Measurements from ENCODE around the gene FUT2. TPM values are rescaled to one million over a fixed set of nuclear protein-coding genes. Genes with fewer than 3 reads are reported as not detected.

The FUT2 gene
- total RNA-seq, 1 donor from 2014 or later = 1.5 TPM

GRCh38 chr19:48713041-48713863 is 17.5 kb downstream of the FUT2 start:
- no peak for TF ChIP-seq CTCF (IDR thresholded peaks at IDR 0.05; ENCODE audit: unreplicated experiment)
- Mint-ChIP-seq H3K27me3 (ENCODE audit: unreplicated experiment) (peaks cover 16% of the 10 kb centered on the region), H3K4me3 (ENCODE audit: unreplicated experiment) (peak overlapping the region; percentile 86), H3K36me3 (ENCODE audit: low read depth, unreplicated experiment) (peaks cover 4% of the 10 kb centered on the region), H3K27ac (ENCODE audit: unreplicated experiment) (no peak overlapping the region), H3K9me3 (ENCODE audit: unreplicated experiment) (no peaks in the 10 kb centered on the region), H3K4me1 (ENCODE audit: unreplicated experiment) (peaks cover 9% of the 10 kb centered on the region)
- peak; percentile 34 for DNase-seq (ENCODE audit: low spot score)

GRCh38 chr19:48713864-48714755 is 18.3 kb downstream of the FUT2 start:
- peak overlapping the region; percentile 67 for H3K27ac Mint-ChIP-seq (ENCODE audit: unreplicated experiment)
- DNase-seq (ENCODE audit: low spot score) = peak; percentile 98
- peak overlapping the region; percentile 88 for H3K4me3 Mint-ChIP-seq (ENCODE audit: unreplicated experiment)
- peaks cover 20% of the 10 kb centered on the region for H3K27me3 Mint-ChIP-seq (ENCODE audit: unreplicated experiment)
- H3K4me1 Mint-ChIP-seq (ENCODE audit: unreplicated experiment) = peaks cover 12% of the 10 kb centered on the region
- TF ChIP-seq CTCF (IDR thresholded peaks at IDR 0.05; ENCODE audit: unreplicated experiment) = no peak
- no peaks in the 10 kb centered on the region for H3K9me3 Mint-ChIP-seq (ENCODE audit: unreplicated experiment)
- H3K36me3 Mint-ChIP-seq (ENCODE audit: low read depth, unreplicated experiment) = peaks cover 9% of the 10 kb centered on the region

GRCh38 chr19:48714759-48715675 is 19.2 kb downstream of the FUT2 start:
- H3K4me1 Mint-ChIP-seq (ENCODE audit: unreplicated experiment) = peaks cover 12% of the 10 kb centered on the region
- DNase-seq (ENCODE audit: low spot score) = no peak
- H3K9me3 Mint-ChIP-seq (ENCODE audit: unreplicated experiment) = no peaks in the 10 kb centered on the region
- TF ChIP-seq CTCF (IDR thresholded peaks at IDR 0.05; ENCODE audit: unreplicated experiment) = no peak
- peaks cover 9% of the 10 kb centered on the region for H3K36me3 Mint-ChIP-seq (ENCODE audit: low read depth, unreplicated experiment)
- peaks cover 20% of the 10 kb centered on the region for H3K27me3 Mint-ChIP-seq (ENCODE audit: unreplicated experiment)
- H3K27ac Mint-ChIP-seq (ENCODE audit: unreplicated experiment) = peak overlapping the region; percentile 67
- H3K4me3 Mint-ChIP-seq (ENCODE audit: unreplicated experiment) = peak overlapping the region; percentile 88

- TF ChIP-seq CTCF (IDR thresholded peaks at IDR 0.05; ENCODE audit: unreplicated experiment) = no peak
- peaks cover 24% of the 10 kb centered on the region for H3K27me3 Mint-ChIP-seq (ENCODE audit: unreplicated experiment)
- no peak for DNase-seq (ENCODE audit: low spot score)
- H3K9me3 Mint-ChIP-seq (ENCODE audit: unreplicated experiment) = no peaks in the 10 kb centered on the region
- peak overlapping the region; percentile 38 for H3K27ac Mint-ChIP-seq (ENCODE audit: unreplicated experiment)
- H3K4me3 Mint-ChIP-seq (ENCODE audit: unreplicated experiment) = no peak overlapping the region
- peaks cover 9% of the 10 kb centered on the region for H3K36me3 Mint-ChIP-seq (ENCODE audit: low read depth, unreplicated experiment)
- H3K4me1 Mint-ChIP-seq (ENCODE audit: unreplicated experiment) = peaks cover 17% of the 10 kb centered on the region
Measured at GRCh38 chr19:48715681-48716171, 20.0 kb downstream of the FUT2 start.

Data from endothelial cell (in vitro differentiated cells).